Activated CD8-positive, alpha-beta memory T cell treated with anti-CD3 and anti-CD28 coated beads for 24 hours (primary cell): ENCODE measurements around the gene BICDL1.
"Not testable (repeated sequence)": the region's sequence is repeated elsewhere in the genome, so short reads cannot be mapped to it uniquely, and the experiment has no call there.

Experiments used
- DNase-seq: peaks from one replicate; pipeline ENCODE4 v3.0.0-alpha.2; 2020

The BICDL1 gene, protein sequence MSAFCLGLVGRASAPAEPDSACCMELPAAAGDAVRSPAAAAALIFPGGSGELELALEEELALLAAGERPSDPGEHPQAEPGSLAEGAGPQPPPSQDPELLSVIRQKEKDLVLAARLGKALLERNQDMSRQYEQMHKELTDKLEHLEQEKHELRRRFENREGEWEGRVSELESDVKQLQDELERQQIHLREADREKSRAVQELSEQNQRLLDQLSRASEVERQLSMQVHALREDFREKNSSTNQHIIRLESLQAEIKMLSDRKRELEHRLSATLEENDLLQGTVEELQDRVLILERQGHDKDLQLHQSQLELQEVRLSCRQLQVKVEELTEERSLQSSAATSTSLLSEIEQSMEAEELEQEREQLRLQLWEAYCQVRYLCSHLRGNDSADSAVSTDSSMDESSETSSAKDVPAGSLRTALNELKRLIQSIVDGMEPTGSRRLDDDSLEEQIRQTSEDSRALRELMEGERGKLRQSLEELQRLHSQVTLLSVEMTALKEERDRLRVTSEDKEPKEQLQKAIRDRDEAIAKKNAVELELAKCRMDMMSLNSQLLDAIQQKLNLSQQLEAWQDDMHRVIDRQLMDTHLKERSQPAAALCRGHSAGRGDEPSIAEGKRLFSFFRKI

DNA sequence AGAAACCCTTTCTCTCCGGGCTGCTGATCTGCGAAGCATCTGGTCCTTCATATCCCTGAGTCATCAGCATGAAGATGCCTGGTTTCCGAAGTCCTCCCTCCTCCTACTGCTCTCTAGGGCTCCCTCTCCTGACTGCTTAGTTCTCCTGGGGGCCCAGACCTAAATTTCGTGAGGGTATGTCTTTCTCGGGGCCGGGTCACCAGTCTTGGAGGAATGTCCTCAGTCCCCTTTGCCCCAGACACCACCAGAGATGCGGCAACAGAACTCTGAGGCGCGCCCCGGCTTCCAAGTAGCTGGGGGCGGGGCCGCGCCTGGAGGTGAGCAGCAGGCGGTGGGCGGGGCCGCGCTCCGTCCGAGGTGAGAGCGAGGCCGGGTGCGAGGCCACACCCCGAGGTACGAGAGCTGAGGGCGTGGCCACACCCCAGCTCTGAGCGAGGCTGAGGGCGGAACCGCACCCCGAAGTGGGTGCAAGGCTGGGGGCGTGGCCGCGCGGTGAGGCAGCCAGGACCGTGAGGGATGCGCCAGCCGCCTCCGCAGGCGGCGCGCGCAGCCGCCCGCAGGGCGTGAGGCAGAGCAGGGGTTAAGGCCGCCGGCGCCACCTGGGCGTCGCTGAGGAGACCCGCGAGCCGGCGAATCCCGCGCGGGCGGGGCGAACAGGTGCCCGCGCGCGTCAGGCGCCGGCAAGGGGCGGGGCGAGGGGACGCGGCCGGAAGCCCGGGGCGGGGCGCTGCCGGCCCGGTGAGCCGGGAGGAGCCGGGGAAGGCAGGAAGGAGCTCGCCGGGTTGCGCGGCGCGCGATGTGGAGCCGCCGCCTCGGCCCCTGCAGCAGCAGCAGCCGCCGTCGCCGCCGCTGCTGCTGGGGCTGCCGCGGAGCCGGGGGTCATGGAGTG is at the start of gene BICDL1:
Gene BICDL1, plus strand, starts transcription at position 765 of the 889 bp plus-strand sequence. CDS start 633 bp downstream, outside the sequence.
- DNase-seq, result peak; percentile 97

DNA sequence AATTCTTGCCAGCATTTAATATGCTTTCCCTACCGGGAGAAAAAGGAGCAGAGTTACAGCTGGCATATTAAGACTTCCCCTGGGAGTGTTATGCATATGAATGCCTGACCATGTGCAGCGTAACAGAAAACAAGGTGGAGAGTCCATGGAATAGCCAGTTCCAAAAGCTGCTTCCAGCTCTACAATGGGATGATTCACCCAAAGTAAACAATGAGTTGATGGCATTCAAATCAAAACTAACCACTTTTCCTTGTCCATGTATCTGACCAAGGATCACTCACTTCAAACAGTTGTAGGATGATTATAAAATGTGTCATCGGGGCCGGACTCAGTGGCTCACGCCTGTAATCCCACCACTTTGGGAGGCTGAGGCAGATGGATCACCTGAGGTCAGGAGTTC is 48.1 kb upstream of the BICDL1 start:
- no peak for DNase-seq

DNA sequence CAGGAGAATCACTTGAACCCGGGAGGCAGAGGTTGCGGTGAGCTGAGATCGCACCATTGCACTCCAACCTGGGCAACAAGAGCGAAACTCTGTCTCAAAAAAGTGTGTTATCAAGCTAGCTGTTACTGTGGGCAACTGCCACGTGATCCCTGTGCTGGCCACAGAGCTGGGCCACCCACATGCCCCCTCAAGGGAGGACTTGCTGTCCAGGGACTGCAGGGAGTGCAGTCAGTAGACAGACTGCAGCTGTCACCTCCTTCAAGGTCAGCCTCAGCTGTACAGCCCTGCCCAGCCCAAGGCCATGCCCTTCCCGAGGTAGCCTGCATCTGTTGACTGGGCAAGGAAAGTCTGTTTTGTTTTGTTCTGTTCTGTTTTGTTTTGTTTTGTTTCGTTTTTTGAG is 46.6 kb upstream of the BICDL1 start:
- no peak for DNase-seq

DNA sequence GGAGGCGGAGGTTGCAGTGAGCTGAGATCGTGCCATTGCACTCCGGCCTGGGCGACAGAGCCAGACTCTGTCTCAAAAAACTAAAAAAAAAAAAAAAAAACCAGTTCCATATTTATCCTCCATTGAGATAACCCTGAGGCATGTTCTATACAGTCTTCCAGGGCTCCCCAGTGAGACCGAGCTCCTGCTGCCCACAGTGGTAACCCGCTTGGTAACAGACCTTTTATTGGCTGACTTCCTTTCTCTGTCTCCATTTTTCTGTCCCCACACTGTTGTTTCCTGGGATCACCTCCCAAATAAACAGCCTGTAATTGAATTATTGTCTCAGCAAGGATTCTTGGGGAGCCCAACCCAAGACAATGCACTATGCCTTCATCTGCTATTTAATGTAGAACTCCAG is 42.8 kb upstream of the BICDL1 start:
- DNase-seq, result no peak

DNA sequence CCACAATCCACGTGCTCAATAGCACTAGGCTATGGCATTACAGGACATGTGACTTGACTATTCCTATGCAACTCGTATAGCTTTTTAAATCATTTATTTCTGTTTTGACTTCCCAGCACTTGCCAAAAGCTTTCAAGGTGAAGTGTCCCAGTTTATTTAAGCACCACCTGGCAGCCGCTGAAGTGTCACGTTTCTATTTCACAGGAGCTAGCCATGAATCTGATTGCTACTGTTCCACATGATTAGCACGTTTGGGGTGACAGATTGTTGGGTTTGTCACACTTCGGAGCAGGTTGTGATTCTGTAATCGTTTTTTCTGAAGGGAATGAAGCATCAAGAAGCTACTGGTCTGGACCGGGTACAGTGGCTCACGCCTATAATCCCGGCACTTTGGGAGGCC is 39.9 kb upstream of the BICDL1 start:
- no peak for DNase-seq

DNA sequence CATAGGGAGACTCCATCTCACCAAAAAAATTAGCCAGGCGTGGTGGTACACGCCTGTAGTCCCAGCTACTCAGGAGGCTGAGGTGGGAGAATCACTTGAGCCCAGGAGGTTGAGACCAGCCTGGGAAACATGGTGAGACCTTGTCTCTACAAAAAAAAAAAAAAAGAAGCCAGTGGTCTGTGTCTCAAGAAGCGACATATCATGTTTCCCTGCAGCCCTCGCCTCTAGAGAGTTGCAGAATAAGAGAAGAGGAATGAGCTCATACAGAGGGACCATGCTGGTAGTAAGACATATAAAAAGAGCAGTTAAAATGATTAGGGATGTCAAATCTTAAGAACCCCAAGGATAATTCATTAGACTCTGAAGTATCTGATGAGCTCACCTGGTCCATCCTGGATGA is 39.4 kb upstream of the BICDL1 start:
- DNase-seq, result no peak

DNA sequence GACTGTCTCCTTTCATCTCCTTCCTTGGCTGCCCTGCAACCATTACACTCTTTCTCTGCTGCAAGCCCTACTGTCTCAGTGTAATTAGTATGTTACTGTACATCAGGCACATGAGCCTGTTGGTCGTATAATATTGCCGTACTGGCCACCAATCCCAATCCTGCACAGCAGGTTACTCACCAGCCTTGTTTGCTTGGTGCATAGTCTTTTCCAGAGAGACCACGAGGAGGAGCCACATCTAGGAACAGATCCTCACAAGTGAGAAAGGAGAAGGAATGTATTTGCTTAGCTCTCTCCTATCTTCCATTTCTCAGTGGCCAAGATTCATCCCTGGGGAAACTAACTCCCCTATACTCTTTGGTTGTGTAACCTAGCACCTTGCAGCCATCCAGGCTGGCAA is 33.0 kb upstream of the BICDL1 start:
- DNase-seq, result no peak

DNA sequence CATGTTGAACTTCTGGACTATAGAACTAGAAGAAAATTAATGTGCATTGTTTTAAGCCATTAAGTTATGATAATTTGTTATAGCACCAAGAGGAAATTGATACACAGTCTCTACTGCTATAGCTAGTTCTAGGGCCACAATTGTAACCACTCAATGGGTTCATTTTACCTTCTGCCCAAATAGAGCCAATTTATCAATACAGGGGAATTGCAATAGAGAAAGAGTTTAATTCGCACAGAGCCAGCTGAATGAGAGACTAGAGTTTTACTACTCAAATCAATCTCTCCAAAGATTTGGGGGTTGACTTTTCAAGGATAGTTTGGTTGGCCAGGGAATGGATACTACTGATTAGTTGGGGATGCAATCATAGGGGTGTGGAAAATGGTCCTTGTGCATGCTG is 31.9 kb upstream of the BICDL1 start:
- DNase-seq, result no peak

DNA sequence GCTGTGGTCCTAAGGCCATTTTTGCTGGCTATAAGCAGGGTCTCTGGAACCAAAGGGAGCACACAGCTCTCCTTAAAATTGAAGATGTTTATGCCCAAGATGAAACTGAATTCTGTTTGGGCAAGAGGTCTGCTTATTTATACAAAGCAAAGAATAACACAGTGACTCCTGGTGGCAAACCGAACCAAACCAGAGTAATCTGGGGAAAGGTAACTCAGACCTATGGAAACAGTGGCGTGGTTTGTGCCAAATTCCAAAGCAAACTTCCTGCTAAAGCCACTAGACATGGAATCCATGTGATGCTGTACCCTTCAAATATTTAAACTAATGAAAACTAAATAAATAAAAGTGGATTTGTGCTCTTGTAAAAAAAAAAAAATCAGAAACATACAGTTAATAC is 29.6 kb upstream of the BICDL1 start:
- no peak for DNase-seq

DNA sequence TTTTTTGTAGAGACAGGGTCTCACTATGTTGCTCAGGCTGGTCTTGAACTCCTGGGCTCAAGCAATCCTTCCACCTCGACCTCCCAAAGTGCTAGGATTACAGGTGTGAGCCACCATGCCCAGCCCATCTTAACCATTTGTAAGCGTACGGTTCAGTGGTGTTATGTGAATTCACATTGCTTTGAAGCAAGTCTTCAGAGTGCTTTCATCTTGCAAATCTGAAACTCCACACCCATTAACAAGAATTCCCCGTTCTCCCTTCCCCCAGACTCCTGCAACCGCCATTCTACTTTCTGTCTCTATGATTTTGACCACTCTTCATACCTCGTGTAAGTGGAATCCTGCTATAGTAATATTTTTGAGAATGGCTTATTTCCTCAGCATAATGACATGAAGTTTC is 24.9 kb upstream of the BICDL1 start:
- no peak for DNase-seq

DNA sequence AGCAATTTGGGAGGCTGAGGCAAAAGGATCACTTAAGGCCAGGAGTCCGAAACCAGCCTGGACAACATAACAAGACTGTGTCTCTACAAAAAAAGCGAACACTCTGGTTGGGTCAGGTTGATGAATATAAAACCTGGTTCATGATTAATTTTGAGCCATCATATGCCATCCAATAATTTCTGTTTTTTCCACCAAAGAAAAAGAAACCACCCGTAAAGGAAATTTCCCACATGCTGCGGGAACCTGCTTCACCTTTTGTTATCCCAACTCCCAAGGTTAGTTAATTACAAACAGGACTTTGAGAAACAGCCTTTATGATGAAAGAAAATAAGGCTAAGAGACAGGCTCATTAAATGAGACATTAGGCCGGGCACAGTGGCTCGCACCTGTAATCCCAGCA is 24.1 kb upstream of the BICDL1 start:
- no peak for DNase-seq

DNA sequence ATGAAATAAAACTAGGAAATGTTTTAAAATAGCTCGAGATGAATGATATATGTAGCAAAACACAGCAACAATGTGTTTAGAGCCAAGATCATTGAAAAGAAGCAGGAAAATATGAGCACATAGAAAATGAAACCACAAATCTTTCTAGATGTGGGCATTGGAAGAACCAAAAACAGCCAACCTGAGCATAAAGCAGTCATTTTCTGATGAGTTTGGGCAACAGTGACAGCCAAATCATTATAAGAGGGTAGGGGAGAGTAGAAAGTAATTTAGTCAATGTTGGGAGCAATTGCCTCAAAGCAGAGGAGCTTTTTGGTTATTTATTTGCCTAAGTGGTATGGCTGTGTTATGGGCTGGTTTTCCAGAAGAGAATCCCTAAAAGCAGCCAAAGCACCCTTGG is 8.8 kb upstream of the BICDL1 start:
- DNase-seq, result no peak

DNA sequence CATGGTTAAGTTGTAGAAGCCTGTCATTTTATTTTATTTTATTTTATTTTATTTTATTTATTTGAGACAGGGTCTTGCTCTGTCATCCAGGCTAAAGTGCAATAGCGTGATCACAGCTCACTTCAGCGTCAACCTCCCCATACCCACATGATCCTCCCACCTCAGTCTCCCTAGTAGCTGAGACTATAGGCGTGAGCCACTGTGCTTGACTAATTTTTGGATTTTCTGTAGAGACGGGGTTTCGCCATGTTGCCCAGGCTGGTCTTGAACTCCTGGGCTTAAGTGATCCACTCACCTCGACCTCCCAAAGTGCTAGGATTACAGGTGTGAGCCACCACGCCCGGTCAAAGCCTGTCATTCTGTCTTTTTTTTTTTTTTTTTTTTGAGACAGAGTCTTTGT is 8.3 kb upstream of the BICDL1 start:
- DNase-seq, result not testable (repeated sequence)

DNA sequence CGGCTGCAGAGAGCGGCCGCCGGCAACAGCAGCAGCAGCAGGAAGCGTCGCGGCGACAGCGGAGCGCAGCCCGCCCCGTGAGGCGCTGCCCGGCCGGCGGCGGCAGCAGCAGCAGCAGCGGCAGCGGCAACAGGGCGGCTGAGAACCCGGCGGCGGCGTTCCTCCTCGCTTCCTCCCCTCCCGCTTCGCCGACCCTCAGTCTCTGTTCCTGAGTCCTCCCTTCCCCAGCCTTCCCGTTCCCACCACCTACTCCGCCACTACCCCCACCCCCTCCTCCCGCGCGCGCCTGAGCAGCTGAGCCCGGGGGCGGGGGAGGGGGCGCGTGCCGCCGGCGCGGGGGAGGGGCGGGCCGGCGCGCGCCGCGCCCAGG is 310 bp downstream of the BICDL1 start:
- DNase-seq, result peak; percentile 78

DNA sequence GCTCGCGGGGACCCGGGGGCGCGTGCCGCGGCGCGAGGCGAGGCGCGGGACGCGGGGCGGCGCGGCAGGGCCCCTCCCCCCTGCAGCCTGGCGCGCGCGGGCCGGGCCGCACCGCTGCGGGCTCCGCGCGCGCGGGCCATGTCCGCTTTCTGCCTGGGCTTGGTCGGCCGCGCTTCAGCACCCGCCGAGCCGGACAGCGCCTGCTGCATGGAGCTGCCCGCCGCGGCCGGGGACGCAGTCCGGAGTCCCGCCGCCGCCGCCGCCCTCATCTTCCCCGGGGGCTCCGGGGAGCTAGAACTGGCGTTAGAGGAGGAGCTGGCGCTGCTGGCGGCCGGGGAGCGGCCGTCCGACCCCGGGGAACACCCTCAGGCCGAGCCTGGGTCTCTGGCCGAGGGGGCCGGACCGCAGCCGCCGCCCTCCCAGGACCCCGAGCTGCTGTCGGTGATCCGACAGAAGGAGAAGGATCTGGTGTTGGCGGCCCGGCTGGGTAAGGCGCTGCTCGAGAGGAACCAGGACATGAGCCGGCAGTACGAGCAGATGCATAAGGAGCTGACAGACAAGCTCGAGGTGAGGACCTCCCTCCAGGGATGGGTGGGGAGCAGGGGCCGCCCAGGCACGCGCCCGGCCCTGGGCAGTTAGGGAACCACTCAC is 820 bp downstream of the BICDL1 start:
- peak; percentile 85 for DNase-seq

DNA sequence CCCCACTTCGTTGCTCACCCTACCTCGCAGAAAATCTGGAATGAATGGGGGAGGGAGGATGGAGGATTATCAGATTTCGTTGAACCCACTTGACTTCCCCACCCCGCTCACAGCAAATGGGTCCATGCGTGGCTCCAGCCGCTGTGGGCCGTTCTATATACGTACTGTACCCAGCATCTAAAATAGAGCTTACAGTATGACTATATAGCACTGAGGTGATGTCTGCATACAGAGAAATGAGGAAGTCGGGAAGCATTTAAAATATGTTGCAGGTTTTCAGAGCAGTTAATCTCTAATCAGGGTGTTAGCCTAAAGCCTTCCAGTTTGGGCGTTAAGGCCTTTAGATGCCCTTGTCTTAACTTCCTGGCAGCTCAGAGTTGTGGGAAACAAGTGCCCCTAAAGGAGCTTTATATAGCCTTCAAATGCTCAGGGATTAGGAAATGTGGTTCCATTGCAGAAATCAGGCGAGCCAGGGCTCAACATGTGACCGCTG is 1.4 kb downstream of the BICDL1 start:
- DNase-seq, result no peak

DNA sequence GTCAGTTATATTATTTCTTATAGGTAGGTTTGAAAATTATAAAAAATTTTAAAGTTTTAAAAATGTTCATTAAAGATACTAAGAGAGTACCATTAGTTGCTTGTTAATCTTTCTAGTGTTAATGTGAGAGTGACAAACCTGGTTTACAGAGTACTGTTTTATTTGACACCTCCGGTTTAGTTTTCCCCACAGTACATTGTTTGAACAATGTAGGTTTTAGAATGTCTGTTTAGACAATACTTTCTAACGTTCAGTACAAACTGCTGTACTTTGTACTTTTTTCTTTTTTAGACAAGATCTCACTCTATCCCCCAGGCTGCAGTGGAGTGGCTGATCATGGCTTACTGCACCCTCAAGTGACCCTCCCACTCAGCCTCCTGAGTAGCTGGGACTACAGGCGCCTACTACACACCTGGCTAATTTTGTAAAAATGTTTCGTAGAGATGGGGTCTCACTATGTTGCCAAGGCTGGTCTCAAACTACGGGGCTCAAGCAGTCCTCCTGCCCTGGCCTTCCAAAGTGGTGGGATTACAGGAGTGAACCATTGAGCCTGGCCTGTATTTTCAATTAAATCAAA is 3.2 kb downstream of the BICDL1 start:
- no peak for DNase-seq

DNA sequence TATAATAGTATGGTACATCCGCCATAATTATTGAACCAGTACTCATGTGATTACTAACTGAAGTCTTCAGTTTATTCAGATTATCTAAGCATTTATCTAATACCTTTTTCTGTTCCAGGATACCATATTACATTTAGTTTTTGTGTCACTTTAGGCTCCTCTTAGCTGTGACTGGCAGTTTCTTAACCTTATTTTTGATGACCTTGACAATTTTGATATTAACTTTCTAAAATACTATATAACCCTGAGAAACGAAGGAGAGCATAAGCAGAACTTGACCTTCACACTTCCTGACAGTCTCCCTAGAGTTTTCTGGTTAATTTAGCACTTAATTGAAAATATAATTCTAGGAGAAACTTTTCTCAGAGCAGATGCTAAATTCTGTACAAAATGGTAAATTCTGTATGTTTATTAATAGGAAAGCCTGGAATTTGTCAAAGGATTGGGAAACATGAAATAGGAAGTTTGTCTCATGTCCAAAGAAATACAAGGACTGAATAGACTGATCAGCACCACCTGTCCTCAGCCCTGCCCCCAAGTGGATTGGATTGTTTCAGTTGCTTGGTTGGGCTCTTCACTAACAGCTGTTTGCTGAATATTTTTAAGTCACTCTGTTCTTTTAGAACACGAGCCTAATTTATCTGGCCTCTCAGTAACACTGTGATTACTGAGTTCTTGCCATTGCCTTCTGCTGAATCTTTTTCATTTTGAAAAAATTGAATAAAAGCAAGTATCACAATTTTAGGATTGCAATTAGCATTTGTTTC is 6.0 kb downstream of the BICDL1 start:
- DNase-seq, result no peak

DNA sequence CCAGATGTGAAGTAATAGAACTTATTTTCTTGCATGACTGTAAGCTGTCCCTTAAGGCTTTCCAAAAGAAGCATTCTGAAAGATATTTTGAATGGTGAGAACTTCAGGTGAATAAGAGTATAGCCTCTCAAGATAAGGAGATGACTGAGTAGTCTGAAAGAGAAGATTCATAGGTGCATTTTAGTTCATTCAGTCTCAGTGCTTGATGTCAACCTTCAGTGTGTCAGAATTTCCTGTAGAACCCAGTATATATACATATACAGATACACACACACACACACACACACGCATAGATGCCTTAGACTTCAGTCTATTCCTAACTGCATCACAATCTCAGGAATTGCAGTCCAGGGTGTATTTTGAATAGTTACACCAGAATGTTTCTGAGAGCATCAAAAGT is 7.4 kb downstream of the BICDL1 start:
- DNase-seq, result no peak

DNA sequence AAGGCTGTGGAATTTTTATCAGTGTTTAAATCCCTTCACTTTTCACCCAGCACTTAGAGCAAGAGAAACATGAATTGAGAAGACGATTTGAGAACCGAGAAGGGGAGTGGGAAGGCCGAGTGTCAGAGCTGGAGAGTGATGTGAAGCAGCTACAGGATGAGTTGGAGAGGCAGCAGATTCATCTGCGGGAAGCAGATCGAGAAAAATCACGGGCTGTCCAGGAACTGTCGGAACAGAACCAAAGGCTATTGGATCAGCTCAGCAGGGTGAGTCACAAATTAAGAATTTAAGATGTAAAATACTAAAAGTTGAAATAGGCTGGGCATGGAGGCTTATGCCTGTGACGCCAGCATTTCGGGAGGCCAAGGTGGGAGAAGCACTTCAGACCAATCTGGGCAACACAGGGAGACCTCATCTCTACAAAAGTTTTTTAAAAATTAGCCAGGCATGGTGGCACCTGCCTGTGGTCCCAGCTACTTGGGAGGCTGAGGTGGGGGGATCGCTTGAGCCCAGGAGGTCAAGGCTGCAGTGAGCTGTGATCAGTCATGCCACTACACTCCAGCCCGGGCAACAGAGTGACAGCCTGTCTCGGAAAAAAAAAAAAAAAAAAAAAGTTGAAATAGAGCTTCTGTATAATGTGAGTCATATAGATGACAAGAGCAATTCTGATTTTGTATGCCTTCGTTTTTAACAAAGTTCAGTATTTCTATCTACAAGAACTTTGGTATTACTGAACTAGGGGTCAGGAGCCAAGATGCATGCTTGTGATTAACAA is 9.6 kb downstream of the BICDL1 start:
- DNase-seq, result no peak

DNA sequence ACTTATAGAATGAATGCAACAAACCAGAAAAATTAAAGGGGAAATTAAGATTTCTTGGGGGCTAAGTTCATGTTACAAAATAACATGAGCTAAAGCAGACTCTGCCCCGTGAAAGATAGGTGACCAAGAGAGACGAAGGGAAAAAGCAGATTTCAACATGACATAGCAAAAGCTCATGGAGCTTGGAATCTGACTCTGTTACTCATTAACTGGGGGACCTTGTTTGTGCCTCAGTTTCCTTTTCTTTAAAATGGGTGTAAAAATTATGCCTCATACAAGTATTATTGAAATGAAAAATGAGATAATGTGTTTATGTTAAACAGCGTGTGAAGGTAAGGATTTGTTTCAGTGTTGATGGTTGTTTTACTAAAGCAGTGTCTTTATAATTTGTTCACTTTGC is 11.5 kb downstream of the BICDL1 start:
- no peak for DNase-seq
